GM19239 (cell line): ENCODE results near the gene LSM11.

Source experiments
- DNase-seq: peaks from one replicate; pipeline ENCODE4 v3.0.0; 2011; ENCODE audit warnings: low spot score; ENCODE audit not compliant: insufficient read length
- FAIRE-seq: peaks from 2 replicates; lab custom pipeline; 2011; peaks lifted over from hg19 to GRCh38; lab: Jason Lieb, UNC

The LSM11 gene

GRCh38 chr5:157764531-157764930, 21.0 kb downstream of the LSM11 start:
- FAIRE-seq (no peak), DNase-seq (no peak)

- no peak for FAIRE-seq
- no peak for DNase-seq
These were observed 22.9 kb downstream of the LSM11 start for GRCh38 chr5:157766442-157766841.

GRCh38 chr5:157766902-157767301, 23.4 kb downstream of the LSM11 start:
- DNase-seq (no peak), FAIRE-seq (no peak)

GRCh38 chr5:157767689-157768088, 24.2 kb downstream of the LSM11 start:
- DNase-seq = no peak
- FAIRE-seq = no peak

GRCh38 chr5:157770665-157771064, 27.2 kb downstream of the LSM11 start:
- DNase-seq (no peak), FAIRE-seq (no peak)

- FAIRE-seq (no peak), DNase-seq (no peak)
These were observed 28.6 kb downstream of the LSM11 start for GRCh38 chr5:157772127-157772526.

- no peak for FAIRE-seq
- DNase-seq = no peak
These were observed 34.8 kb downstream of the LSM11 start for GRCh38 chr5:157778121-157778805.

- DNase-seq (no peak), FAIRE-seq (peak; percentile 4)
These were observed 35.7 kb downstream of the LSM11 start for GRCh38 chr5:157779221-157779620.

GRCh38 chr5:157785801-157786200, 42.3 kb downstream of the LSM11 start:
- DNase-seq (no peak), FAIRE-seq (no peak)

GRCh38 chr5:157793301-157793700, 49.8 kb downstream of the LSM11 start:
- FAIRE-seq (no peak), DNase-seq (no peak)

GRCh38 chr5:157799578-157799977, 56.1 kb downstream of the LSM11 start:
- FAIRE-seq = no peak
- no peak for DNase-seq

- FAIRE-seq = no peak
These were observed 56.6 kb downstream of the LSM11 start for GRCh38 chr5:157800137-157800536.

GRCh38 chr5:157802736-157803135, 59.2 kb downstream of the LSM11 start:
- DNase-seq = no peak
- no peak for FAIRE-seq

More at GRCh38 chr5:157800137-157800536, 56.6 kb downstream of the LSM11 start:
- no peak for DNase-seq

GRCh38 chr5:157808043-157808442, 64.5 kb downstream of the LSM11 start:
- DNase-seq = no peak

More at GRCh38 chr5:157808043-157808442, 64.5 kb downstream of the LSM11 start:
- peak; percentile 31 for FAIRE-seq
